ENCODE data around the gene IRF2BP1. TPM values are rescaled to one million over a fixed set of nuclear protein-coding genes. Genes with fewer than 3 reads are reported as not detected.

IRF2BP1 gene
- total and polyA plus RNA-seq, 4 donors: 4.9 to 16.8 (median 16.4) TPM

DNA sequence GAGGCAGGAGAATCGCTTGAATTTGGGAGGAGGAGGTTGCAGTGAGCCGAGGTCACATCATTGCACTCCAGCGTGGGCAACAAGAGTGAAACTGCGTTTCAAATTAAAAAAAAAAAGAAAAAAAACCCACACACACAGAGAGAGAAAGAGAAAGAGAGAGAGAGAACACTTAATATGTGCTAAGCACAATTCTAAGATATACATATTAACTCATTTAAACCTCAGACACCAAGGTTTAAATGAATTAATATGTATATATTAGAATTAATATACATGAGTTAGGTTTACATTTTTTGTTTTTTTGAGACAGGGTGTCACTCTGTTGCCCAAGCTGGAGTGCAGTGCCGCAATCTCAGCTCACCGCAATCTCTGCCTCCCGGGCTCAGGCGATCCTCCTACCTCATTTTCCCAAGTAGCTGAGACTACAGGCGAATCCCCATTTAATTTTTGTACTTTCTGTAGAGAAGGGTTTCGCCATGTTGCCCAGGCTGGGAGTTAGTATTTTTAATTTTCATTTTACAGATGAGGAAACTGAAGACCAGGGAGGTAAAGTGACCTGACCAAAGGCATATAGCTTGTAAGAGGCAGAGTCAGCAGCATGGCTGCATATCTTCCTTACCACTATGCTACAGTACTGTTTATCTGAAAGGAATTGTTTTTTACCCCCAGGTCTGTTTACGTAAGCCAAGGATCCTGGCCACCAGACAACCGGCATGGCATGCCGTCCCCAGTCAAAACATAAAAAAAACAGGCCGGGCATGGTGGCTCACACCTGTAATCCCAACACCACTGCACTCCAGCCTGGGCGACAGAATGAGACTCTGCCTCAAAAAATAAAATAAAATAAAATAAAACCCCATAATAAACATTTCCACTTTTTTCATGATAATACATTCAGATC, 25.3 kb downstream of the IRF2BP1 start:
- Histone ChIP-seq H3K27me3 (ENCODE audit: control insufficient read depth in 4 of 4, insufficient read depth in 4 of 4, low read length in 3 of 4) (no peaks in the 10 kb centered on the region), H3K9ac (ENCODE audit: low read depth in 1 of 2, low read length in 2 of 2) (no peak overlapping the region), H3K4me3 (ENCODE audit: low read depth in 1 of 3, low read length in 3 of 3) (no peak overlapping the region), H3K27ac (ENCODE audit: low read depth in 1 of 2, low read length in 2 of 2) (peak overlapping the region; percentile 13 to 32), H3K9me3 (ENCODE audit: control insufficient read depth in 4 of 4, low read length in 3 of 4) (no peaks in the 10 kb centered on the region), H3K36me3 (ENCODE audit: control insufficient read depth in 4 of 4, insufficient read depth in 3 of 4, low read depth in 1 of 4, low read length in 3 of 4) (peaks cover 0 to 8% (median 2%) of the 10 kb centered on the region in 4 donors), H3K4me1 (ENCODE audit: control insufficient read depth in 4 of 4, insufficient read depth in 4 of 4, low read length in 3 of 4) (peaks cover 2 to 29% (median 21%) of the 10 kb centered on the region in 4 donors)
- TF ChIP-seq, protein P1, sequence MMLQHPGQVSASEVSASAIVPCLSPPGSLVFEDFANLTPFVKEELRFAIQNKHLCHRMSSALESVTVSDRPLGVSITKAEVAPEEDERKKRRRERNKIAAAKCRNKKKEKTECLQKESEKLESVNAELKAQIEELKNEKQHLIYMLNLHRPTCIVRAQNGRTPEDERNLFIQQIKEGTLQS (IDR thresholded peaks at IDR 0.05): no peak
- TF ChIP-seq, protein P2, sequence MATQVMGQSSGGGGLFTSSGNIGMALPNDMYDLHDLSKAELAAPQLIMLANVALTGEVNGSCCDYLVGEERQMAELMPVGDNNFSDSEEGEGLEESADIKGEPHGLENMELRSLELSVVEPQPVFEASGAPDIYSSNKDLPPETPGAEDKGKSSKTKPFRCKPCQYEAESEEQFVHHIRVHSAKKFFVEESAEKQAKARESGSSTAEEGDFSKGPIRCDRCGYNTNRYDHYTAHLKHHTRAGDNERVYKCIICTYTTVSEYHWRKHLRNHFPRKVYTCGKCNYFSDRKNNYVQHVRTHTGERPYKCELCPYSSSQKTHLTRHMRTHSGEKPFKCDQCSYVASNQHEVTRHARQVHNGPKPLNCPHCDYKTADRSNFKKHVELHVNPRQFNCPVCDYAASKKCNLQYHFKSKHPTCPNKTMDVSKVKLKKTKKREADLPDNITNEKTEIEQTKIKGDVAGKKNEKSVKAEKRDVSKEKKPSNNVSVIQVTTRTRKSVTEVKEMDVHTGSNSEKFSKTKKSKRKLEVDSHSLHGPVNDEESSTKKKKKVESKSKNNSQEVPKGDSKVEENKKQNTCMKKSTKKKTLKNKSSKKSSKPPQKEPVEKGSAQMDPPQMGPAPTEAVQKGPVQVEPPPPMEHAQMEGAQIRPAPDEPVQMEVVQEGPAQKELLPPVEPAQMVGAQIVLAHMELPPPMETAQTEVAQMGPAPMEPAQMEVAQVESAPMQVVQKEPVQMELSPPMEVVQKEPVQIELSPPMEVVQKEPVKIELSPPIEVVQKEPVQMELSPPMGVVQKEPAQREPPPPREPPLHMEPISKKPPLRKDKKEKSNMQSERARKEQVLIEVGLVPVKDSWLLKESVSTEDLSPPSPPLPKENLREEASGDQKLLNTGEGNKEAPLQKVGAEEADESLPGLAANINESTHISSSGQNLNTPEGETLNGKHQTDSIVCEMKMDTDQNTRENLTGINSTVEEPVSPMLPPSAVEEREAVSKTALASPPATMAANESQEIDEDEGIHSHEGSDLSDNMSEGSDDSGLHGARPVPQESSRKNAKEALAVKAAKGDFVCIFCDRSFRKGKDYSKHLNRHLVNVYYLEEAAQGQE (IDR thresholded peaks at IDR 0.05): no peak
- TF ChIP-seq, protein P3, sequence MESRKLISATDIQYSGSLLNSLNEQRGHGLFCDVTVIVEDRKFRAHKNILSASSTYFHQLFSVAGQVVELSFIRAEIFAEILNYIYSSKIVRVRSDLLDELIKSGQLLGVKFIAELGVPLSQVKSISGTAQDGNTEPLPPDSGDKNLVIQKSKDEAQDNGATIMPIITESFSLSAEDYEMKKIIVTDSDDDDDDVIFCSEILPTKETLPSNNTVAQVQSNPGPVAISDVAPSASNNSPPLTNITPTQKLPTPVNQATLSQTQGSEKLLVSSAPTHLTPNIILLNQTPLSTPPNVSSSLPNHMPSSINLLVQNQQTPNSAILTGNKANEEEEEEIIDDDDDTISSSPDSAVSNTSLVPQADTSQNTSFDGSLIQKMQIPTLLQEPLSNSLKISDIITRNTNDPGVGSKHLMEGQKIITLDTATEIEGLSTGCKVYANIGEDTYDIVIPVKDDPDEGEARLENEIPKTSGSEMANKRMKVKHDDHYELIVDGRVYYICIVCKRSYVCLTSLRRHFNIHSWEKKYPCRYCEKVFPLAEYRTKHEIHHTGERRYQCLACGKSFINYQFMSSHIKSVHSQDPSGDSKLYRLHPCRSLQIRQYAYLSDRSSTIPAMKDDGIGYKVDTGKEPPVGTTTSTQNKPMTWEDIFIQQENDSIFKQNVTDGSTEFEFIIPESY (IDR thresholded peaks at IDR 0.05): no peak
- DNase-seq (ENCODE audit: low spot score): no peak
- WGBS: 71% methylated on average over 15 of the region's 15 CpGs

DNA sequence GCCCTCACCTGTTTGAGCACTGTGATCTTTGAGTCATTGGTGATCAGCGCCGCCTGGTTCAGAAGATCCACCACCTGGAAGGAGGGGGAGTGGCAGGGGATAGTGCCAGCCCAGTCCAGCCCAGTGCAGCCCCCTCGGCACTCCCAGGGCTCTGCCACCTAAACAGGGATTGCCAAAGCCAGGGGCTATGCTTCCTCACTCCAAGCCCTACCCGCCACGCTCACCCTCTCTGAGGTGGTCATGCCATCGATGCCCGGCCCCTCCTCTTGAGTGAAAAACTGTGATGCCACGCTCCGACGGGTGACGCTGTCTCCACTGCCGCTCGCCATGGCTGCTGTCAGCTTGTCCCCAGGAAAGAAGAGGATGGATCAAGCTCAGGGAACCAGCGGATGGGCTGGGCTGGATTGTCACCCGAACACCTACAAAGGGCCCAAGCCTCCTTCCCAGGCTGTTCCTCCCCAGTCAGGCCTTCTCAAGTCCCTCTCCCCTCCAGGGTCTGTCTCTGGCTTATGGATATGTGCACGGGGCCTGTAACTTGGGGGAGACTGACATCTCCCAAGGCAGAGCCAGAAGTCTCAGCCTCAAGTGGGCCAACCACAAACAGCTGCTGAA, 31.7 kb downstream of the IRF2BP1 start:
- Histone ChIP-seq H3K9me3 (ENCODE audit: control insufficient read depth in 4 of 4, low read length in 3 of 4) (no peaks in the 10 kb centered on the region), H3K4me1 (ENCODE audit: control insufficient read depth in 4 of 4, insufficient read depth in 4 of 4, low read length in 3 of 4) (no peaks in the 10 kb centered on the region), H3K27ac (ENCODE audit: low read depth in 1 of 2, low read length in 2 of 2) (no peak overlapping the region), H3K9ac (ENCODE audit: low read depth in 1 of 2, low read length in 2 of 2) (no peak overlapping the region), H3K36me3 (ENCODE audit: control insufficient read depth in 4 of 4, insufficient read depth in 3 of 4, low read depth in 1 of 4, low read length in 3 of 4) (peaks cover 6 to 49% (median 42%) of the 10 kb centered on the region in 4 donors), H3K27me3 (ENCODE audit: control insufficient read depth in 4 of 4, insufficient read depth in 4 of 4, low read length in 3 of 4) (no peaks in the 10 kb centered on the region), H3K4me3 (ENCODE audit: low read depth in 1 of 3, low read length in 3 of 3) (no peak overlapping the region)
- no peak for DNase-seq (ENCODE audit: low spot score)
- no peak for TF ChIP-seq YY1 (IDR thresholded peaks at IDR 0.05)
- no peak for TF ChIP-seq JUND (IDR thresholded peaks at IDR 0.05)
- no peak for TF ChIP-seq SP1 (IDR thresholded peaks at IDR 0.05)
- TF ChIP-seq, protein P4, sequence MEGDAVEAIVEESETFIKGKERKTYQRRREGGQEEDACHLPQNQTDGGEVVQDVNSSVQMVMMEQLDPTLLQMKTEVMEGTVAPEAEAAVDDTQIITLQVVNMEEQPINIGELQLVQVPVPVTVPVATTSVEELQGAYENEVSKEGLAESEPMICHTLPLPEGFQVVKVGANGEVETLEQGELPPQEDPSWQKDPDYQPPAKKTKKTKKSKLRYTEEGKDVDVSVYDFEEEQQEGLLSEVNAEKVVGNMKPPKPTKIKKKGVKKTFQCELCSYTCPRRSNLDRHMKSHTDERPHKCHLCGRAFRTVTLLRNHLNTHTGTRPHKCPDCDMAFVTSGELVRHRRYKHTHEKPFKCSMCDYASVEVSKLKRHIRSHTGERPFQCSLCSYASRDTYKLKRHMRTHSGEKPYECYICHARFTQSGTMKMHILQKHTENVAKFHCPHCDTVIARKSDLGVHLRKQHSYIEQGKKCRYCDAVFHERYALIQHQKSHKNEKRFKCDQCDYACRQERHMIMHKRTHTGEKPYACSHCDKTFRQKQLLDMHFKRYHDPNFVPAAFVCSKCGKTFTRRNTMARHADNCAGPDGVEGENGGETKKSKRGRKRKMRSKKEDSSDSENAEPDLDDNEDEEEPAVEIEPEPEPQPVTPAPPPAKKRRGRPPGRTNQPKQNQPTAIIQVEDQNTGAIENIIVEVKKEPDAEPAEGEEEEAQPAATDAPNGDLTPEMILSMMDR (IDR thresholded peaks at IDR 0.05; ENCODE audit: low read depth, low read length, missing input control): no peak
- TF ChIP-seq RAD21 (IDR thresholded peaks at IDR 0.05): no peak
- TF ChIP-seq, protein P5, sequence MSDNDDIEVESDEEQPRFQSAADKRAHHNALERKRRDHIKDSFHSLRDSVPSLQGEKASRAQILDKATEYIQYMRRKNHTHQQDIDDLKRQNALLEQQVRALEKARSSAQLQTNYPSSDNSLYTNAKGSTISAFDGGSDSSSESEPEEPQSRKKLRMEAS (IDR thresholded peaks at IDR 0.05): no peak
- no peak for TF ChIP-seq HNF4A (conservative IDR thresholded peaks at IDR 0.05)
- no peak for TF ChIP-seq NR2F2 (IDR thresholded peaks at IDR 0.05)
- TF ChIP-seq GABPA (IDR thresholded peaks at IDR 0.05 in 1 of 2, conservative IDR thresholded peaks at IDR 0.05 in 1 of 2): no peak
- TF ChIP-seq, protein P2 (IDR thresholded peaks at IDR 0.05): no peak
- TF ChIP-seq FOXA1 (IDR thresholded peaks at IDR 0.05): no peak
- 97% methylated on average over 16 of the region's 16 CpGs for WGBS

All from liver (tissue), 9 donors.